AG04450 (cell line): ENCODE data around the gene CCDC50. TPM values are rescaled to one million over a fixed set of nuclear protein-coding genes. Genes with fewer than 3 reads are reported as not detected.

Experiments used
- CTCF ChIA-PET: fragments of 300-600, 350-600 bp; formaldehyde crosslinking; extraction: SDS; loops from one replicate; lab custom pipeline; 2022; ENCODE audit warnings: antibody characterized with exemption, inconsistent platforms; lab: Charles Lee
- POLR2A ChIA-PET: fragments of 350-600 bp; formaldehyde crosslinking; extraction: SDS; loops from one replicate; lab custom pipeline; 2021; ENCODE audit warnings: antibody characterized with exemption, inconsistent platforms; lab: Yijun Ruan, JAX
- DNase-seq: peaks from one replicate; pipeline ENCODE4 v3.0.0-alpha.2; 2011; ENCODE audit warnings: low read depth, low spot score
- H3K27ac ChIP-seq: one replicate; pipeline ENCODE4 v1.5.1; 2012; ENCODE audit warnings: low read depth, low read length, control low read depth
- H3K27me3 ChIP-seq: one replicate; pipeline ENCODE4 v1.6.0; 2012; ENCODE audit warnings: low read length; ENCODE audit not compliant: control insufficient read depth, insufficient read depth
- H3K4me3 ChIP-seq: 2 replicates; pipeline ENCODE4 v1.5.1; 2011; ENCODE audit warnings: mild to moderate bottlenecking, low read depth, low read length, control low read depth
- H3K9me3 ChIP-seq: 2 replicates; pipeline ENCODE4 v1.5.1; 2012; ENCODE audit warnings: low read length; ENCODE audit not compliant: control insufficient read depth, insufficient read depth
- polyA plus RNA-seq: library from polyadenylated mRNA; depleted of rRNA; stranded (reverse); fragments of >200 nt; gene quantifications from 2 replicates; pipeline ENCODE4 v1.2.3, GENCODE V29; 2011
- TF ChIP-seq, protein P1 (sequence below): IDR thresholded peaks from 2 replicates; pipeline ENCODE4 v1.5.1; 2011; ENCODE audit warnings: low read depth, low read length, control low read depth, inconsistent platforms

CCDC50 gene
- polyA plus RNA-seq, 1 experiment = 75.6 TPM

DNA sequence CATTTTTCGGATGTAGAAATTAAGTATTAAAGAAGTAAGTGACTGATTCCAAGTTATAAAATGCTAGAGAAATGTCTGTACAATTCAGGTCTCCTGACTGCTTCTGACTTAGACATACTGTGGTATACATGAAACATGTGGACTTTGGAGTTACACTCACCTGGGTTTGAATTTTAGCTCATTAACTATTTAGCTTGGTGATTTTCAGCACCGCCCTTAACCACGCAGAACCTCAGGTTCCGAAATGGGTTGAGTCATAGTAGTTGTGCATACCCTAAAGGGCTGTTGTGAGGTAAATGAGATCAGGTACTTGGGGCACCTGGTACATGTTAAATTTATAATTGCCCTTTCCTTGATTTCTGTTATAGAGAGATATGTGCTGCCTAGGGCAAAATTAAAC lies 34.0 kb downstream of the CCDC50 start:
- Histone ChIP-seq H3K4me3 (no peak overlapping the region), H3K9me3 (no peaks in the 10 kb centered on the region), H3K27ac (no peak overlapping the region), H3K27me3 (no peaks in the 10 kb centered on the region)
- CTCF ChIA-PET = no interaction called here
- POLR2A ChIA-PET = no interaction called here
- TF ChIP-seq, protein P1, sequence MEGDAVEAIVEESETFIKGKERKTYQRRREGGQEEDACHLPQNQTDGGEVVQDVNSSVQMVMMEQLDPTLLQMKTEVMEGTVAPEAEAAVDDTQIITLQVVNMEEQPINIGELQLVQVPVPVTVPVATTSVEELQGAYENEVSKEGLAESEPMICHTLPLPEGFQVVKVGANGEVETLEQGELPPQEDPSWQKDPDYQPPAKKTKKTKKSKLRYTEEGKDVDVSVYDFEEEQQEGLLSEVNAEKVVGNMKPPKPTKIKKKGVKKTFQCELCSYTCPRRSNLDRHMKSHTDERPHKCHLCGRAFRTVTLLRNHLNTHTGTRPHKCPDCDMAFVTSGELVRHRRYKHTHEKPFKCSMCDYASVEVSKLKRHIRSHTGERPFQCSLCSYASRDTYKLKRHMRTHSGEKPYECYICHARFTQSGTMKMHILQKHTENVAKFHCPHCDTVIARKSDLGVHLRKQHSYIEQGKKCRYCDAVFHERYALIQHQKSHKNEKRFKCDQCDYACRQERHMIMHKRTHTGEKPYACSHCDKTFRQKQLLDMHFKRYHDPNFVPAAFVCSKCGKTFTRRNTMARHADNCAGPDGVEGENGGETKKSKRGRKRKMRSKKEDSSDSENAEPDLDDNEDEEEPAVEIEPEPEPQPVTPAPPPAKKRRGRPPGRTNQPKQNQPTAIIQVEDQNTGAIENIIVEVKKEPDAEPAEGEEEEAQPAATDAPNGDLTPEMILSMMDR = no peak
- no peak for DNase-seq

DNA sequence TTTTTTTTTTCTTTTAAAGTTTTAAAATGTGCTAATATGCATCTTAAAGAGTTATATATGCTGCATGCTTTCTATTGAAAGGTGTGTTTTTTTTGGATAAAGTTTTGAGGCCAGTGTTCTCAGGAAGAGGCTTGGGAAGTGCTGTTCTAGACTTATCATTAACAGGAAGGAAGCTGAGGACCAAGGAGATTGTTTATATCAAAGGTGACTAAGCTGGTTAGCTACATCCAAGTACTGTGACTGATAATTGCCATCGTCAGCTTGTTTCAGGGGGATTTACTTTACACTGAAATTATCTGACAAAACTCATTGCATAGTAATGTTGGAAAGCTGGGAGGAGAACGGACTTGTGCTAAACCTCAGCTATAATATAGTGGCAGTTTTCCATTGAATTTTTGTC lies 37.5 kb downstream of the CCDC50 start:
- no peaks in the 10 kb centered on the region for H3K9me3 ChIP-seq
- no peak overlapping the region for H3K4me3 ChIP-seq
- H3K27me3 ChIP-seq = no peaks in the 10 kb centered on the region
- ChIA-PET POLR2A (no interaction called here), CTCF (interaction anchor here (0.6 kb wide), 1 partner anchor 36 kb away, joined by 3 read pairs; no protein-coding TSS in a partner anchor)
- no peak for DNase-seq
- no peak overlapping the region for H3K27ac ChIP-seq
- TF ChIP-seq, protein P1 = no peak

DNA sequence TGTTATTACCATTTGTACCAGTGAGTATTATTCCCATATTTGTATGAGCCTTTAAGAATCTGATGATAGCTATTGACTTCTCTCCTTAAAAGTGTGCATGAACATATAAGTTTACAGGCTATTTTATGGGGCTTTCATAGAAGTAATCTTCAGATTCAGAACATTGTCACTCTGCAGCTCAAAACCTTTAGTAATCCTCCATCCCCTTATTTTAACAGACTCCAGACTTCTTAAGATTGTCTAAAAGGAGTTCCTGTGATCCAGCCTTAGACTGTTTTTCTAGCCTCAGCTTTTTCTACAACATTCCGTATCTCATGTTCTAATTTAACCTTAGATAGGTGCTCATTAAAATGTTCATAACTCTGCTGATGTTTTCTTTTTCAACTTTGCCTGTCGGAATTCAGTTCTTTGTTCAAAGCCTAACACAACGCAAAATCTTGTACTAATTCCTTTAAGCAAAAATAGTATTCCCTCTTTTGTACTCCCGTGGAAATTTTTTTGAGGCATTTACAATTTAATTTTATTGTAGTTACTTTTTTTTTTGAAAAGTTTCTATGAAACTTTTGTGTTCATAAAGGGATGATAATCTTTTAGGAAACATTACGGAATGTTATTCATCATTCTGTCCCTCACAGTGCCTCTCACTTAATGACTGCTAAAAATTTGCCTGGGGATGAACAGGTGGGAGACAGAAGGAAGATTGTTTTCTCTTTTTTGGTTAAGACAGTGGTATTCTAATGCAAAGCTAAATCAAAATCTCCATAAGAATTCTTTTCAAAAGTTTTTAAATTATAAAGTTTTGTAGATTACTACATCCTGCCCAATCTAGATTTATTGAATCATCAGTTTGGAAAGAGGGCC lies 39.8 kb downstream of the CCDC50 start:
- Histone ChIP-seq H3K9me3 (no peaks in the 10 kb centered on the region), H3K4me3 (no peak overlapping the region), H3K27ac (no peak overlapping the region), H3K27me3 (no peaks in the 10 kb centered on the region)
- no peak for DNase-seq
- TF ChIP-seq, protein P1 = no peak
- ChIA-PET CTCF (no interaction called here), POLR2A (interaction anchor here (0.6 kb wide), 1 partner anchor 11 kb away, joined by 7 read pairs; no protein-coding TSS in a partner anchor)

DNA sequence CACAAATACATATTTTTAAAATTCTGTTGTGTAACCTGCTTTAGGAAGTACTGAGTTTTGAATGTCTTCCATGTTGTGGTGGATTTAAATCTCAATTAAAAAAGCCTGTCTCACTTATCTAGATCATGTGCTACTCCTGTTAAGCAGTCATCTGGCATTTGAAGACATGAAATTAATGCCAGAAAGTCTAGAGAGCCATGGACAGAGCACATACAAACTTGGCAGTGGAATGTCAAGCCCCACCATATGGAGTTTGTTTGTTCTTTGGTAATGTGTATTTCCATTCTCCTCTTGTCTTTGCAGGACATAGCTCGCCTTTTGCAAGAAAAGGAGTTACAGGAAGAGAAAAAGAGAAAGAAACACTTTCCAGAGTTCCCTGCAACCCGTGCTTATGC lies 40.4 kb downstream of the CCDC50 start:
- ChIA-PET POLR2A (interaction anchor here (0.6 kb wide), 1 partner anchor 11 kb away, joined by 7 read pairs; no protein-coding TSS in a partner anchor), CTCF (no interaction called here)
- Histone ChIP-seq H3K27ac (no peak overlapping the region), H3K9me3 (no peaks in the 10 kb centered on the region), H3K27me3 (no peaks in the 10 kb centered on the region), H3K4me3 (no peak overlapping the region)
- peak; percentile 67 for DNase-seq
- TF ChIP-seq, protein P1 = no peak

DNA sequence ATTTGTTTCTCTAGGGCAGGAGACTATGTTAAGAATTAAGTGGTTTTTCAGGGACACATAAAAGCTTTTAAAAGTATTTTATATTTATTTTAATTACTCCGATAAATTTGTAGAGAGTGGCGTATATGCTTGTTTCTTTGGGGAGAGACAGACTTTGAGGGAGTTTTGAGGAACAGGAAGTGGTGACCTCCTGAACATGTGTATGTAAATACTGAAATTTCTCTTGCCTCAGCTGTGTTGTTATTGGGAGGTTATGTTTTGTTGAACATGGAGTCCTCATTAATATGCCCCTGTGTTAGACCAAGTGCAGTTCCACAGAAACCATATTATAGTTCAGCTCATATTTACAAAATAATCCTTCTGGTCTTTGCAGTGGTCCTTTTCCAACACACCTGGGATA lies 42.9 kb downstream of the CCDC50 start:
- DNase-seq = no peak
- H3K4me3 ChIP-seq = no peak overlapping the region
- no peak overlapping the region for H3K27ac ChIP-seq
- TF ChIP-seq, protein P1 = no peak
- no peaks in the 10 kb centered on the region for H3K27me3 ChIP-seq
- CTCF ChIA-PET = no interaction called here
- POLR2A ChIA-PET = no interaction called here
- H3K9me3 ChIP-seq = no peaks in the 10 kb centered on the region
